GM19099 (cell line): ENCODE data around the gene LRRN2.

Source experiments
- POLR2A ChIP-seq: IDR thresholded peaks from 3 replicates; pipeline ENCODE4 v1.6.1; 2011; ENCODE audit warnings: low read depth; ENCODE audit not compliant: insufficient read length; ENCODE audit errors: extremely low read depth

LRRN2 gene

DNA sequence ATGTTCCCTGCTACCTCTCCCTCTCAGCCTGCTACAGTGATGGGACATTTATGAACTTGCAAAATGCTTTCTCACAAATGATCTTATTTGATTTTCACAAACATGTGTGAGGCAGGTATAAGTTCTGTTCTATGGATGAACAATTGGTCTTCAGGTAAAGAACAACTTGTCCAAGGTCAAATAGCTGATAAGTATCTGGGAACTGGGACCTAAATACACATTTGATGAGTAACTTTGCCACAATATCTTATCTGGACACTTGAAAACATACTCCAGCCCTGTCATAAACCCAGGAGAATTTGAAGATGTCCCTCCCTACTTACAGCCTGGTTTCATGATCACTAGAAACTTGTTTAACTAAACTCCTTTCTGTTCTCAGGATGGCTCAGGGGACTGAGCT lies 23.0 kb downstream of the LRRN2 start:
- no peak for TF ChIP-seq POLR2A

GRCh38 chr1:204660509-204660908 lies 25.0 kb downstream of the LRRN2 start:
- TF ChIP-seq POLR2A, result no peak

- no peak for TF ChIP-seq POLR2A
Observed at GRCh38 chr1:204659056-204659455, 26.5 kb downstream of the LRRN2 start.

- TF ChIP-seq POLR2A, result no peak
Observed at GRCh38 chr1:204658295-204658694, 27.2 kb downstream of the LRRN2 start.

- no peak for TF ChIP-seq POLR2A
Observed at GRCh38 chr1:204653590-204654340, 31.8 kb downstream of the LRRN2 start.

DNA sequence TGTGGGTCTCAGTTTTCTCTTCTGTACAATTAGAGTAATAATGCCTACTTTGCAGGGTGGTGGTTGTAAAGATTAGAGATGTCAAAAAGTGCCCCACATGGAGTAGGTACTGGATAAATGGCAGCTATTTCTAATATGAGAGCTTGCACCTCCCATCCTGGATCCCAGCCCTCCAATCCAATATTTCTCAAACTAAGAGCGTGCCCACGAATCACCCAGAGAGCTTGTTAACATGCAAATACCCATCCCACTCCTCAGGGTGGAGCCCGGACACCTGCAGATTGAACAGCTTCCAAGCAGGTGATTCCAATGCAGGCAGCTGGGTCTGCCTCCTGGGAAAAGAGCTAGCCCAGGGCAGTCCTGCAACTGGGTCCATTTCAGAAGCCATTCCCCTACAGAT lies 33.0 kb downstream of the LRRN2 start:
- TF ChIP-seq POLR2A, result no peak

DNA sequence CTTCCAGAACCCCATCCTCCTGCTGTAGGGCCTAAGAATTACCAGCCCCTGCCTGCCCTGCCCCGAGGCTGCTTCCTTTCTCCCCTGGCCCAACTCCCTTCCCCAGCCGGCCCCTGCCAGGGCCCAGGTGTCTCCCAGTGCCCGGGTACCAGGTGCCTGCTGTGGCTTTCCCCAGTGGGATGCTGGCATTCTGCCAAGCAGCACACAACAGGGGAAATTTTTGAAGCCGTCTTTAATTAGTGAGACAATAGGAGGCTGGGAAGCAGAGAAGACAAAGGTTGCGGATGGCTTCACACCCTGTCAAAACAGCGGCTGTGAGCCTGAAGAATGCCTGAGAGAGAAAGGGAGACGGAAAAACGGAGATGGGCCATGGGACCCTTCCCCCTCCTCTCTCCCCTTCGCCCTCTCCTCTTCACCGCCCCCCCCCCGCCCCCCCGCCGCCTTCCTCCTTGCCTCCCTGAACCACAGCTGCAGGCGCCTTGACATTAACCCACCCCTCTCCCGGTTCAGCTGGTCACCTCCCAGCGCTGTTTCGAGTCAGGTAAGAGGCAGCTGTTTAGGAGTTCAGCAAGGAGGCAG lies 33.6 kb downstream of the LRRN2 start:
- no peak for TF ChIP-seq POLR2A

- no peak for TF ChIP-seq POLR2A
Observed at GRCh38 chr1:204650911-204651570, 34.5 kb downstream of the LRRN2 start.

GRCh38 chr1:204649721-204650521 lies 35.6 kb downstream of the LRRN2 start:
- no peak for TF ChIP-seq POLR2A

DNA sequence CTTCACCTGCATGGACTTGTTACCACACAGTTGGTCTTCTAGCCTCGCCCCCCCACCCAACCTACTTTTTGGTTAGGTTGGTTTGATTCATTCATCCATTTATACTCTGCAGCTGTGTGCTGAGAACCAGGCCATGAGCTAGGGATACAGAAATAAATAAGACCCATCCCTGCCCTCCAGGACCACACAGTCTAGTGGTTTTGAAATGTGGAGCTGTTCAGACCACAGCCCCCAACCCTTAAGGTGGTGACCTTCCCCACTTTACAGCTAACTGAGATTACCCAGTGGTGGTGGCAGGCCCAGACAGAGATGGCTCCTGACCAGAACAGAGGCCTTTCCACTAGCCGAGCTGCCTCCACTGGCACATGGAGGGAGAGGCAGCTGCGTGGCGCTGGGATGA lies 37.0 kb downstream of the LRRN2 start:
- no peak for TF ChIP-seq POLR2A

DNA sequence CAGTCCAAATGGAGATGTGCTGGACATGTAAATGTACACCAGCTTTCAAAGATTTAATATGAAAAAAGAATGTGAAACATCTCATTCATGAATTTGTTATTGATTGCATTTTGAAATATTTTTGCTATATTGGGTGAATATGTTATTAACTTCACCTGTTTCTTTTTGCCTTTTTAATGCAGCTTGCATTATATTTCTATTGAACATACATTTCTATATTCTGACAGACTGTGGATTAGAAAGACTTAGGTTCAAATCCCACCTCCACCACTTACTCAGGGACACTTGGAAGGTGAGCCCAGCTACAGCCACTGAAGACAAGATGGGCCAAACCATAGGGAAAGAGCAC lies 37.8 kb downstream of the LRRN2 start:
- no peak for TF ChIP-seq POLR2A

DNA sequence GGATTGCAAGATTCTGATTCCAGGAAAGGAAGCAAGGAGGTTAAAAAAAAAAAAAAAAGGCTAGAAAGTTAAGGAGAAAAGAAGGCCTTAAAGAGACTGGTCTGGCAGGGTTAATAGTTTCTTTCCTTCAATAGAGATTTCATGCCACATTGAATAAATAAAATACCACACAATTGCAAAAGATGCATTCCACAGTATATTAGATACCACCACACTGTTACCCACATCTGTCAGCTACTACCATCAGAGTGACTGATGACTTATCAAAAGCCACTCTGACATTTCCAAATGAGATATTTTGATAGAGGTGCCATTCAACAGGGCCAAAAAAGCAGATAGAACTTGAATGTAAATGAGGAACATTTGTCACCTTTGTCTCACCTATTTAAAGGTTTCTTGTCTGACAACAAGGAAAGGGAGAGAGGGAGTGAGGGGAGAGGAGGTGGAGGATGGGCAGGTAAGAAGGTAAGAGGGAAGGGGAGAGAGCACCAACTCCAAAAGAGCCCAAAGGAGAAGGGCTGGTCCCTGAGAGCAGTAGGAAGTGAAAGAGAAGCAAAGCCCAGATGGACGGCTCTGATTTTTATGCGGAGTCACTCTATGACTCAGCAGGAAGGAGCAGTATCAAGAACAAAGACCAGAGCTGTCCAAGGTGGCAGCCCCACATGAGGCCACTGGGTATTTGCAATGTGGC lies 38.3 kb downstream of the LRRN2 start:
- TF ChIP-seq POLR2A, result no peak

DNA sequence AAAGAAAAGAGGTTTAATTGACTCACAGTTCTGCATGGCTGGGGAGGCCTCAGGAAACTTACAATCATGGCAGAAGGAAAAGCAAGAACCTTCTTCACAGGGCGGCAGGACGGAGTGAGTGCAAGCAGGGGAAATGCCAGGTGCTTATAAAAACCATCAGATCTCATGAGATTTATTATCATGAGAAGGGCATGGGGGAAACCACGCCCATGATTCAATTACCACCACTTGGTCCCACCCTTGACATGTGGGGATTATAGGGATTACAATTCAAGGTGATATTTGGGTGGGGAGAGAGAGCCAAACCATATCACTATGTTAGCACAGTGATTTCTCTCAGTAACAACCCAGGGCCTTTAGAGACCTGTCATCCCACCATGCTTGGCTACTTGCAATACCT lies 39.9 kb downstream of the LRRN2 start:
- no peak for TF ChIP-seq POLR2A

DNA sequence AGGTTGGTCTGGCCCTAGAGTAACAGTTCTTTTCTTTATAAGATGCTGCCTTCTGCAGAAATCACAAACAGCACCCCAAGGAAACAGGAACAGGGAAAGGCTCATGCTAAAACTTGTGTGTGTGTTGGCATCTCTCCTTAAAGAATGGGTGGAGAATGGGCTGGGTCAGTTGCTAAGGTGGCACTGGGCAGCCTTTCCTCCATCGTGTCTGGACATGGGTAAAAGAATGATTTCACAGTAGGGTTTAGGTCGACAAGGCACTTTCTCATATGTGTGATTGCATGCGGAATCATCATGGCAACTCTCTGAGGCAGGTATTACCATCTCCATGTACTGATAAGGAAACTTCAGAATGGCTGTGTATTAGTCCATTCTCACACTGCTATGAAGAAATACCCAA lies 40.3 kb downstream of the LRRN2 start:
- TF ChIP-seq POLR2A, result no peak

DNA sequence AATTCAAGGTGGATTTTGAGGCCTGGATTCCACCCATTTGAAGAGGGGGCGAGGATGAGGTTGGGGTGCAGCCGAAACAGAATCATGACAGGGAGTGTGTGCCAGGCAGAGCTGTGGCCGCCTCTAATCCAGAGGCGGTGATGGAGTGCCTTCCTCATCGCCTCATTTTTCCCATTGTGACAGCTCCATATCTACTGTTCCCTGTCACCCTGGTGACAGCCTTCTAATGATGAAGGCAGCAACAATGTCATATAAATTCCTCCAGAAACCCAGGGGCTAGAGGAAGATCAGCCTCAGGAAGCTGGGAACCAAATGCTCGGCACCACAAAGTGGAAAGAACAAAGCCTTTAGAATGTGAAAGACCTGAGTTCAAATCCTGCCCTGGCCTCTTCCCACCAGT lies 42.0 kb downstream of the LRRN2 start:
- TF ChIP-seq POLR2A, result no peak
